A673 (cell line): ENCODE measurements around the gene TMX3. TPM values are rescaled to one million over a fixed set of nuclear protein-coding genes. Genes with fewer than 3 reads are reported as not detected.

ENCODE experiments used
- BruUV-seq: library from RNA; stranded (reverse); fragments of 400-500 nt; replicated peaks from 2 replicates; lab custom pipeline; 2021; lab: Mats Ljungman, UMichigan
- CTCF ChIA-PET: fragments of 300-600 bp; sonication (Branson Sonifier 250); formaldehyde crosslinking; loops from one replicate; lab custom pipeline; 2022; ENCODE audit warnings: antibody characterized with exemption; lab: Charles Lee
- POLR2A ChIA-PET: fragments of 300-600 bp; sonication (Branson Sonifier 250); formaldehyde crosslinking; loops from one replicate; lab custom pipeline; 2022; ENCODE audit warnings: antibody characterized with exemption; ENCODE audit not compliant: low non-redundant PET; lab: Charles Lee
- DNase-seq: peaks from one replicate; pipeline ENCODE4 v3.0.0-alpha.2; 2015; ENCODE audit warnings: low spot score
- H3K27ac ChIP-seq: fragments of 200-600 bp; sonication (generic); 2 replicates; pipeline ENCODE4 v1.5.1; 2016; ENCODE audit warnings: mixed run types, low read depth, mild to moderate bottlenecking, mixed read lengths, antibody characterized with exemption, low read length; ENCODE audit not compliant: poor library complexity, severe bottlenecking
- H3K27me3 ChIP-seq: fragments of 200-600 bp; sonication (generic); replicated peaks from 2 replicates; pipeline ENCODE4 v1.6.1; 2017; ENCODE audit warnings: mixed run types, low read depth, mild to moderate bottlenecking, mixed read lengths, antibody characterized with exemption, low read length; ENCODE audit not compliant: insufficient read depth, poor library complexity
- H3K36me3 ChIP-seq: fragments of 200-600 bp; sonication (generic); 2 replicates; pipeline ENCODE4 v1.6.1; 2016; ENCODE audit warnings: mixed run types, mild to moderate bottlenecking, mixed read lengths, antibody characterized with exemption, low read length; ENCODE audit not compliant: insufficient read depth, poor library complexity, severe bottlenecking
- H3K4me1 ChIP-seq: fragments of 200-600 bp; sonication (generic); 2 replicates; pipeline ENCODE4 v1.6.1; 2017; ENCODE audit warnings: mixed run types, mild to moderate bottlenecking, mixed read lengths, antibody characterized with exemption, low read length; ENCODE audit not compliant: insufficient read depth, poor library complexity, severe bottlenecking
- H3K4me3 ChIP-seq: fragments of 200-600 bp; sonication (generic); 2 replicates; pipeline ENCODE4 v1.5.1; 2016; ENCODE audit warnings: low read depth, mixed run types, mild to moderate bottlenecking, mixed read lengths, low read length; ENCODE audit not compliant: poor library complexity, severe bottlenecking
- H3K9me3 ChIP-seq: fragments of 200-600 bp; sonication (generic); 2 replicates; pipeline ENCODE4 v1.6.1; 2016; ENCODE audit warnings: mixed run types, low read depth, mild to moderate bottlenecking, mixed read lengths, antibody characterized with exemption, low read length; ENCODE audit not compliant: poor library complexity, severe bottlenecking
- CTCF ChIP-seq: fragments of 300-800, 200-600 bp; sonication (generic); conservative IDR thresholded peaks from 2 replicates; pipeline ENCODE4 v1.5.1; 2017; ENCODE audit warnings: low read depth, mild to moderate bottlenecking, antibody characterized with exemption, low read length, moderate library complexity, mixed read lengths
- EZH2 ChIP-seq: fragments of 200-600 bp; sonication (generic); IDR thresholded peaks from 2 replicates; pipeline ENCODE4 v1.6.1; 2017; ENCODE audit warnings: borderline replicate concordance, low read depth, mild to moderate bottlenecking, mixed read lengths, antibody characterized with exemption, low read length; ENCODE audit not compliant: poor library complexity, severe bottlenecking
- intact Hi-C: fragments of 100-400 bp; cut with micrococcal nuclease; formaldehyde crosslinking; loops from one replicate; pipeline ENCODE4 v1.10.0; 2022; ENCODE audit not compliant: unreplicated experiment
- total RNA-seq: library from RNA; stranded (reverse); gene quantifications from 2 replicates; pipeline ENCODE4 v1.2.3, GENCODE V29; 2021

Gene TMX3
- total RNA-seq, 1 experiment from 2014 or later = 56.0 TPM

- H3K27ac ChIP-seq = no peak overlapping the region
- DNase-seq = peak; percentile 76
- H3K27me3 ChIP-seq = no peaks in the 10 kb centered on the region
- no peaks in the 10 kb centered on the region for H3K9me3 ChIP-seq
- ChIA-PET POLR2A (interaction anchor here (0.7 kb wide), 1 partner anchor 1632 kb away, joined by 3 read pairs; no protein-coding TSS in a partner anchor), CTCF (interaction anchor here (0.6 to 1.8 kb wide), 3 partner anchors 151 to 811 kb away, joined by 3 to 8 read pairs (median 3); no protein-coding TSS in a partner anchor)
- no peak overlapping the region for H3K4me3 ChIP-seq
- H3K4me1 ChIP-seq = peaks cover 18% of the 10 kb centered on the region
- no peaks in the 10 kb centered on the region for H3K36me3 ChIP-seq
- intact Hi-C loops = loop anchor here (1.0 to 10.0 kb wide), 5 partner anchors 77 to 1443 kb away; partner anchors contain the start of gene DSEL
- BruUV-seq = no TSS peak
- TF ChIP-seq EZH2 (no peak), CTCF (peak; percentile 72)
Observed at GRCh38 chr18:68660354-68661183, 54.3 kb downstream of the TMX3 start.

- Histone ChIP-seq H3K4me1 (no peaks in the 10 kb centered on the region), H3K27ac (no peak overlapping the region), H3K27me3 (no peaks in the 10 kb centered on the region), H3K4me3 (no peak overlapping the region), H3K9me3 (no peaks in the 10 kb centered on the region), H3K36me3 (no peaks in the 10 kb centered on the region)
- POLR2A ChIA-PET = interaction anchor here (0.7 kb wide), 1 partner anchor 1160 kb away, joined by 6 read pairs; no protein-coding TSS in a partner anchor
- CTCF ChIA-PET = no interaction called here
- no TSS peak for BruUV-seq
- intact Hi-C loops = no loop called here
- DNase-seq = no peak
- TF ChIP-seq EZH2 = no peak
- no peak for TF ChIP-seq CTCF
Observed at GRCh38 chr18:68648191-68648590, 66.7 kb downstream of the TMX3 start.

- no peak for TF ChIP-seq EZH2
- TF ChIP-seq CTCF = no peak
- intact Hi-C loops = no loop called here
- DNase-seq = no peak
- ChIA-PET CTCF (no interaction called here), POLR2A (interaction anchor here (0.6 kb wide), 1 partner anchor 1137 kb away, joined by 3 read pairs; no protein-coding TSS in a partner anchor)
- H3K4me1 ChIP-seq = no peaks in the 10 kb centered on the region
- H3K27me3 ChIP-seq = no peaks in the 10 kb centered on the region
- H3K9me3 ChIP-seq = no peaks in the 10 kb centered on the region
- BruUV-seq = no TSS peak
- H3K36me3 ChIP-seq = no peaks in the 10 kb centered on the region
- H3K27ac ChIP-seq = no peak overlapping the region
- H3K4me3 ChIP-seq = no peak overlapping the region
Observed at GRCh38 chr18:68642003-68642402, 72.9 kb downstream of the TMX3 start.
